ENCODE measurements around the gene ZNF576.
"Not testable (repeated sequence)": the region's sequence is repeated elsewhere in the genome, so short reads cannot be mapped to it uniquely, and the experiment has no call there.

The ZNF576 gene

DNA sequence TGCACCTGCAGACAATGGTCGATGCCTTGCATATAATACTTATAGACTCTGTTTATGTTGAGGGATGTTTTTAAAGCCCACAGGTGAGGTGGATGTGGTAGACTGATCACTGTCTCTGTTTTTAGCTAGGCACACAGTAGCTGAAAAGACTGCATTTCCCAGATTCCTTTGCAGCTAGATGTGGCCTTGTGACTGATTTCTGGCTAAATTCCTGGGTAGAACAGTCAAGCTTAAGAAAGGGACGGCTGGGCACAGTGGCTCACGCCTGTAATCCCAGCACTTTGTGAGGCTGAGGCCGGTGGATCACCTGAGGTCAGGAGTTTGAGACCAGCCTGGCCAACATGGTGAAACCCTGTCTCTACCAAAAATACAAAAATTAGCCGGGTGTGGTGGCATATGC, 3.9 kb downstream of the ZNF576 start:
- DNase-seq, result not testable (repeated sequence)

DNA sequence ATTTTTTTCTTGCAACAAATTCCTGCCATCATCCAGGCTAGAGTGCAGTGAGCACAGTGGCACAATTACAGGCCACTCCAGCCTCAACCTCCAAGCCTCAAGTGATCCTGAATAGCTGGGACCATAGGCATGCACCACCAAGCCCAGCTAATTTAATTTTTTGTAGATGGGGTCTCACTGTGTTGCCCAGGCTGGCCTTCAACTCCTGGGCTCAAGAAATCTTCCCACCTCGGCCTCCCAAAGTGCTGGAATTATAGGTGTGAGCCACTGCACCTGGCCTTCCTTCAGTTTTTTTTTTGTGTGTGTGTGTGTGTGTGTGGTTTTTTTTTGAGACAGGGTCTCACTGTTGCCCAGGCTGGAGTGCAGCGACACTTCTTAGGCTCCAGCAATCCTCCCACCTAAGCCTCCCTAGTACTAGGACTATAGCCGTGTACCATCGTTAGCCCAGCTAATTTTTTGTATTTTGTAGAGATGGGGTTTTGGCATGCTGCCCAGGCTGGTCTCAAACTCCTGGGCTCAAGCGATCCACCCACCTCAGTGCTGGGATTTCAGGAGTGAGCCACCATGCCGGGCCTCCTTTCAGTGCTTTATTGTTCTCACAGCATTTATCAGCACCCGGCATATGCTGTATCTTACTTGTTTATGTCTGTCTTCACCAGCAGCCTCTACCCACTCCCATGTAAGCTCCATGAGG, 9.6 kb downstream of the ZNF576 start:
- DNase-seq, result no peak

DNA sequence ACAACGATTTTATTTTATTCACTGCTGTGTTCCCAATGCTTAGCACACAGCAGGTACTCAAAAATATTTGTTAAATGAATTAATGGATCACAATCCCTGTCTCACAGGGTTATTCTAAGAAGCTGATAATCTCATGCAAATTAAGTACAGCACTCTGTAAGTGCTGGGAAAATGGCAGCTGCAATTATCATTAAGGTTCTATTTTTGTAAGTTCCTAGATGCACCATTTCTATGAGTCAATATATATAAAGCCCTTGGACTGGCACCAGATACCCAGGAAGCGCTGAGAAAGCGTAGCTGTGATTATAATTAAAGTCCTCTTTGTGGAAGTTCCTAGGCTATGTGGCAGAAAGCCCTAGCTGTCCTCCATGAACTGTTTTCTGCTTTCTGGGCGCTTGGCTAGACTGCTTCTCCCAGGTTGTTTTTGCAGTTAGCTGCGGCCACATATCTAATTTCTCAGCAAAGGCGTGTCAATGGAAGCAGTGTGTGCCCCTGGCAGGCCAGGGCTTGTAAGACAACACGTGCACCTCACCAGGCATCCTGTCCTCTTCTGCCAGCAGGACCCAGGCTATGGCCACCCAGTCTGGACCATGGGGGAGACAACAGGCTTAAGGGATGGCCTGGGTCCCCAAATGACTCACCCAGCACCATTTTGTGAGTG, 10.3 kb downstream of the ZNF576 start:
- no peak for DNase-seq

DNA sequence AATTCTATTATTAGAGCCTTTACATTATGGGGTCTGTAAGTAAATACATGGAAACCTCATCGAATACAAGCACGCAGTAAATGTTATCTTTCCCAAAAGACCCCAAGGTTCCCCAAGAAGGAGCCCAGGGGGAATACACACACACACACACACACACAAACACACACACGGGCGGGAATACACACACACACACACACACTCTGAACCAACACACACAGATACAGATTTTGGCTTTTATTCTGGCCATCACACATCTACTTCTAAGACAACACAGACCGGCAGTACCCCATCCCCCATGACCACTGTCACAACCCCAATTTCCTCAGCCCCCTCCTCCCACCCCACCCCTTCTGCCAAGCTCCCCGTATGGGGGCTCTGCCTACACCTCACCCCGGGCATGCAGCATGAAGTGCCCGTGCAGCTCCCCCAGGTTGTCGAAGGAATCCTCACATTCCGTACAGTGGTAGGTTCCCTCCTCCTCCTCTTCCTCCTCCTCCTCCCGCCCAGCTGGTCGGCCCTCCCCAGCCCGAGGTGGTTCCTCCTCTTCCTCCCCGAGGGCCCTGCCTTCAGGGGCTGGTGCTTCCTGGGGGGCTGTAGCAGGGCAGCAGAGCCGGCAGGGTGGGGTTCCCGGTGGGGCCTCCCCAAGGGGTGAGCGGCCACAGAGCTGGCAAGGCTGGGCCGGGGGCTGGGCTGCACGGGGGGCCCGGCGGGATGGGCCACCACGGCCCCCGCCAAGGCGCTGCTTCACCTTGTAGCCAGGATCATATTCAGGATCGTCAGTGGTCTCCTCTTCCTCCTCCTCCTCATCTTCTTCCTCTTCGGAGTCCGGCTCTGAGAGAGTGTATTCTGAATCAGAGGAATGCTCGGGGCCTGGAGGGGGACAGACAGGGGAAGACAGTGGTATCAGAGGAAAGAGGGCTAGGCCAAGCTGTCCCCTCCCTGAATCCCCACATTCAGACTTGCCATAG, 11.1 kb downstream of the ZNF576 start:
- DNase-seq, result no peak

DNA sequence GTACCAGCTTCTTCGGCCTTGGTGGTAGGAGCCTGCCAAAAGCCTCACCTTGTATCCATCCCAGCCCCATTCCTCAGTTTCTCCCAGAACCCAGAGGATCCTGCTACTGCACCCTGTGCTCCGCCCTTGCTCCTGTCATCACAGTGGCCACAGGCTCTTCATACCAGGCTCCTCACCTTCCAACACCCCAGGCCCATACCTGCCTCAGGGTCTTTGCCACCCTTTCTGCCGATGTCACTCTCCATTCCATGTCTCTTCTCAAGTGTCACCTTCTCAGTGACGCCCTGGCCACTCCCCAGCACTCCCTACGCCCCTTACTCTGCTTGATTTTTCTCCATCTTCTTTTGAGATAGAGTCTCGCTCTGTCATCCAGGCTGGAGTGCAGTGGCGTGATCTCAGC, 13.5 kb downstream of the ZNF576 start:
- DNase-seq, result no peak

DNA sequence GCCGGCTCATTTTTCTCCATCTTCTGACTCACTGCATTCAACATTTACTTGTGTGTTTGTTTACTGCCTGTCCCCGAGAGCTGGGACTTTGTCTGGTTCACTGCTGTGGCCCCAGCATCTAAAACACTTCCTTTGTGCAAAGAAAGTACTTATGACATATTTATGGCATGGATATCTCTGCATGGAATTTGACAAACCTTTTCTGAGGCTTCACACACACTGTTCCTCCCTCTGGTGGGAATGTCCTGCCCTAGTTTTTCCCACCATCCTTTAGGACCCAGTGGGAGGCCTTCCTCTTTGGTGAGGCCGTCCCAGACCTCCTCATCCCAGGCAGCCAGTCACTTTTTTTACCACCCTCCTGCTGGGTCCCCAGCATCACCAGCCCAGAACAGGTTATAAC, 14.1 kb downstream of the ZNF576 start:
- DNase-seq, result no peak

DNA sequence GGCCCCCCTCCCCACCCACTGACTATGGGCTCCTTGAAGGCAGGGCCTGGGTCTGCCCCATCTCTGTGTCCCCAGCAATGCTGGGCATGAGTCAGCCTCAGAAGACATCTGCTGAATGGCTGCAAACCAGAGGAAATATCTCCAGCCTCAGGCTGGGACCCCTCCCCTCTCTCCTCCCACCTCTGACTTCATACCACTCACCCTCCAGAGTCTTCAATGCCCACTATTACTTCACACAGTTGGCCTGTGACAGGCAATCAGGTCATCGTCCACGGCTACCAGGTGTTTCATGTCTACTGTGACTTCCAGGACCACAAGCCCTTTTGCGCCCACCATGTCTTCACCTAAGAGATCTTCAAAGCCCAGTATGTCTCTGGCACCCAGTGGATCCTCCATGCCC, 15.4 kb downstream of the ZNF576 start, which contains the start of gene SRRM5:
Gene SRRM5, plus strand, starts transcription at position 301 of the 400 bp plus-strand sequence. Its CDS starts 34 bp downstream, at position 335.
- no peak for DNase-seq

DNA sequence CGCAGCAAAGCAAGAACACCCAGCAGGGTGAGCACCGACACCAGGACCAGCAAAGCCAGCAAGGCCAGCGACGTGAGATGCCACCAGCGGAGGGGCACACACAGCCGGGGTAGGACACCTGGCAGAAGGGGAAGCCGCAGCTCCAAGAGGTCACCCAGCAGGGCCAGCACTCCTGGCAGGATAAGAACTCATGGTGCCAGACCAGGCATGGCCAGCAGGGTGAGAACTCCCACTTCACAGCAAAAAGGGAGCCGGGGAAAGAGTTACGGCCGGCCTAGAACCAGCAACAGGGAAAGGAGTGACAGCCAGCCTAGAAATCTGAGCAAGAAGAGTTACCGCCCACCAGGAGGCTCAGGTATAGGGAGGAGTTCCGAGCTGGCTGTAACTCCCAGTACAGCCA, 16.0 kb downstream of the ZNF576 start:
- no peak for DNase-seq

DNA sequence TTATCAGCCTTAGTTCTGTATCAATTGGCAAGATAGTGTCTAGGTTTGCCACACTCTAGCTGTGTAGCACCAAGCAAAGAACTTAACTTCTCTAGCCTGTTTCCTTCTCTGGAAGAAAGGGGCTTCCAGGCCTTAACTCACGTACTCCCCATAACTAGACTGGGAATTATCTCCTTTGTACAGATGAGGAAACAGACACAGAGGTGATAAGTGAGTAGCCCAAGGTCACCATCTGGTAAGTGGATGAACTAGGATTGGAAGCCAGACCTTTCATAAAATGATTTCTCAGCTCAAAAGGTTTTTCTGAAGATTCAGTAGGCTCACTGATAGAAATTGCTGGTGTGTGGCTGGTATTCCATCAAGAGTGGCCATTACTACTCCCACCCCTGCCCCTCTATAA, 19.9 kb downstream of the ZNF576 start:
- no peak for DNase-seq

DNA sequence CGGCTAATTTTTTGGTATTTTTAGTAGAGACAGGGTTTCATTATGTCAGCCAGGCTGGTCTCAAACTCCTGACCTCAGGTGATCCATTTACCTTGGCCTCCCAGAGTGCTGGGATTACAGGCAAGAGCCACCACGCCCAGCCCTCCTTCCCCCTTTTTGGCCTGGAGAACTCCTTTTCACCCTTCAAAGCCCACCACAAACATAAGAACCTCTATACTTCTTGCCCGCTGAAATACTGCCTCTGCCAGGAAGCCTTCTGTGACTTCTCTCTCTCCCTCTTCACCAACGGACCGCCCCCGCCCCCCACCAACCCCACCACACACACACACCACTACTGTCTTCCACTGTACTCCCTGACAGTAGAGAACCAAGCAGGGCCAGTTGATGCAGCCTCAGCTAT, 20.6 kb downstream of the ZNF576 start:
- no peak for DNase-seq

DNA sequence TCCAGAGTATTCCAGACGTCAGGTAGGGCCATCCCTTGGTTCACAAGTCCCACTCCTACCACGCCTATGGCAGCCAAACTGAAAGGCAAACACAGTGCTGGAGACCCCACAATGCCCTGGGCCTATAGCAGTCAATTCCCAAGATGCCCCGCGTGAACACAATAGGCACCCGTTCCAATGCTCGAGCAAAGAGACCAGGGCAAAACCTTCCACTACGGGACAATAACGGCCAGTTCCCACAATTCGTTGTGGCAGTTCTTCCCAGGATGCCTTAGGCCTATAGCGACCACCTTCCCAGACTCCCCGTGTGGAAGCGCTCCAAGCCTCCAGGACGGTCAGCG, 22.5 kb downstream of the ZNF576 start:
- peak; percentile 54 to 77 for DNase-seq

DNA sequence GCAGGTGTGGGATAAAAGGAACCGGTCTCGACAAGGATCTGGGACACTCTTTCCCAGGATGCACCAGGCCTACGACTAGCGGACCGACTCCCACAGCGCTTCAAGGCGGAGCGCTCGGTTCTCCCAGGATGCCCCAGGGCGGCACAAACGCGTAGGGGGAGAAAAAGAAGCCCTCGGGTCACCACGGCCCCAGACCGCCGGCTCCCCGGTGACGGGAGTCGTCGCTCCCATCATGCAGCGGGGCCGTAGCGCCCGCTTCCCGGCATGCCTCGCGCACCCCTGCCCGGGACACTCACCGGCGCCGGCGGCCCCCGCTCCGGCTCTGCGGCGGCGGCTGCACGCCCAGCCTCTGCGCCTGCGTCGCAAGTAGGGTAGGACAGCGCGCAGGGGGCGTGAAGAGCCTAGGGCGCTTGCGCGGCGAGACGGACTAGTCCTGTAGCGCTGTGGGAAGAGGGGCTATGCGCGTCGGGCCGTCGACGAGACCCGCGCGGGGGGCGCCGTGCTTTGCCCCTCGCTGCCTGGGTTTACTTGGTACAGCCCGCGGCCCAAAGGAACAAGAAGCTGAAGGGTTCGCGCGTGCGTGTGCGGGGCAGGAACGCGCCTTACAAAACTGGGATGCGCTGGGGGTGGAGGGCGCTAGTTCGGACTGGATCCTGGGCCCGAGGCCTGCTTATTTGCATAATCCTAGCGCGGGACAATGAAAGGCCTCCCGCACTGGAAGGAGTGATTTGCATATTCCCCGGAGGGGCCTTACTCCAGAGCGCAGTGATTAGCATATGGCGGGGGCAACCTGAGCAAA, 23.1 kb downstream of the ZNF576 start, which contains the start of gene ZNF428:
Gene ZNF428, minus strand, starts transcription at position 368 of the 799 bp plus-strand sequence. CDS start 5,325 bp downstream, outside the sequence.
- DNase-seq, result peak; percentile 64 to 77

DNA sequence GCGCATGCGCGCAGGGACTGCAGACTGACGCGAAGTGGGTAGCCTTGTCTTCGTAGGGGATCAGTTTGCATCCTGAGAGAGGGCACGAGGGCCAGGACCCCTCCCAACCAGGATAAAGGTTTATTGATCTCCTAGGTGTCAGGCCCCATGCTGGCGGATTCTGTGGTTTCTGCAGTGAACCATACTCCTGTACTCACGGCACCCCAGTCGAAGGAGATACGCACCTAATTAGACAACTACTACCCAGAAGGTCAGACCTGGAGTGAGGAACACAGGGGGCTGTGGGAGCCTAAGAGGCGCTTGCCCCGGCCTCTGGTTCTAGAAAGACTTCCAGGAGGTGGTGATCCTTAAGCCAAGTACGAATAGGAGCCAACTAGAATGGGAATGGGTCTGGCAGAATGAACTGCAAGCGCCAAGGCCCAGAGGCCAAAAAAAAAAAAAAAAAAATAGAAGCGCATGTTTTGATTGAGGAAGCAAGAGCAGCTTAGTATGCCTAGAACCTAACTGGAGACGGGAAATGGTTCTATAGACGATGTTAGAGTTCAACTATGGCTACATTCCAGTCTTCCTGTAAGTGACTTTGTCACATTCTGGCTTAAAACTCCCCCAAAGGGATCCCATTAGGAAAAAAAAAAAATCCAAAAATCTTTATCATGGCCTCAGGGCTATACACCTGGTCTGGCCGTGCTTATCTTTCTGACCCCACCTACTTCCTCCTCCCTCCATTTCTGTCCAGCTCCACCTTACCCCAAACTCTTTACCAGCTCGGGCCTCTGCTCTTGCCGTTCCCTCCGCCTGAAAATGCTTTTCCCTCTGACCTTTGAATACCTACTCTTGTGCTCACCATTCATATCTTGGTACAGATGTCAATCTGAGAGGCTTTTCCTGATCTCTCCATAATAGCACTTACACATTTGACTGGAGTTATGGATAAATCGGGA, 23.9 kb downstream of the ZNF576 start:
- DNase-seq, result no peak

DNA sequence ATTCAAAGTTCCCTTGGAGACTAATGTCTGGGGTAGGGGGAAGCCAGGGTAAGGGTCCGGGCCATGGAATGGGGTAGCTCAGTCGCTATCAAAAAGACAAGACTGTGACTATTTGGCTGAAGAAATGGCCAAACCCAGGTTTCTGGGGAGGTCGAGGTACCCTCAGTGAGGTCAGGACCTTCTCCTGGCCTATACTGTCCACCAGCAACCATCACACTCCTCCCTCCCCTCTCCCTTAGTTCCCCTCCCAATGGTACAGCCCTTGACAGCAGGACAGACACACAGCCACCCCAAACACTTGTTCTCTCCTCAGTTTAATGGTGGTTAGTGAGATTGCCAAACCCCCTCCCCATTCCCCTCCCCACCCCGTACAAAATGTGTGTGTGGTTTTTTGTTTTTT, 25.7 kb downstream of the ZNF576 start:
- DNase-seq, result no peak

DNA sequence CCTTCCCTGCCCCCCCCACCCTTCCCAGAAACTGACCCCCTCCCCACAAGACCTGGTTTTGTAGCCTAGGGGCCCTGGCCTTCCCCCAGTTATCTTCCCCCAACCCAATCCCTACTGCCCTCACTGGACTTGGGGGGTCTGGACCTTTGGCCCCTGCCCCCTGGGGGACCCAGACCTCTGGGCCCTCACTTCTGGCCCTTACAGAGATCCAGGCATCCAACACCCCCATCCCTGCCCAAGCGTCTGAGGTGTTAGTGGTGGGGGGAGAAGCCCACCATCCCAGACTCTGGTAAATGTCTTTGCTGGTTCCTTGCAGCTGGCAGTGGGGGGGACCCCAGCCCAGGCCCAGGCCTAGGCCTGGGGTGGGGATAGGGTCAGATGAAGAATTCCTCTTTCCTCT, 26.6 kb downstream of the ZNF576 start:
- DNase-seq, result no peak

DNA sequence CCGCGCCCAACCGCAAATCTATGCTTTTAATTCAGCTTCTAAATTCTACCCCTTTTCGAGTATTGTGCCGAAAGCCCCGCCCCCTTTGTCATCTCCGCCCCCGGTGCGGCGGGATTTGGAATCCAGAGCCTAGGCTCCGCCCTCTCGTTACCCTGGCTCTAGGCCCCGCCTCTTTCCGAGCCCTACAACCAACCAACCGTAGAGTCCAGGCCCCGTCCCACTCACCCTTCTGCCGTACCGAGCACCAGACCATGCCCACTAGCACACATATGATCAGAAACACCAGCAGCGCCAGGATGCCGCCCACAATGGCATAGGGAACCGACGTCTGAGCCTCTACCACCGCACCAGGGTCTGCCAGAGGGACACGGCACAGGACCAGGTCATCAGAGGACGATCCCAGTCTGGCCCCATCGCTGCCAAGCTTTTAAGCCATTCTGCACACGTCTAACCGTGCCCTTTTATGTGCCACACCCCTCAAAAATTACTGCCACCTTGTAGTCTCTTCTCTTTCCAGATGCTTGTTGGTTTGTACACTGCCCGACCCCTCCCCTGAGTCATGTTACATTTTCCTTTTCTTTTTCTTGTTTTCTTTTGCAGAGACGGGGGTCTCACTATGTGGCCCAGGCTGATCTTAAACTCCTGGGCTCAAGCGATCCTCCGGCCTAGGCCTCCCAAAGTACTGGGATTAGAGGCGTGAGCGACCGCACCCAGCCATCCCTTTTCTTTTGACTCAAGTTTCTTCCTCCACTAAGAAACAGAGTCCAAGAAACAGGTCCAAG, 27.7 kb downstream of the ZNF576 start:
- no peak for DNase-seq

DNA sequence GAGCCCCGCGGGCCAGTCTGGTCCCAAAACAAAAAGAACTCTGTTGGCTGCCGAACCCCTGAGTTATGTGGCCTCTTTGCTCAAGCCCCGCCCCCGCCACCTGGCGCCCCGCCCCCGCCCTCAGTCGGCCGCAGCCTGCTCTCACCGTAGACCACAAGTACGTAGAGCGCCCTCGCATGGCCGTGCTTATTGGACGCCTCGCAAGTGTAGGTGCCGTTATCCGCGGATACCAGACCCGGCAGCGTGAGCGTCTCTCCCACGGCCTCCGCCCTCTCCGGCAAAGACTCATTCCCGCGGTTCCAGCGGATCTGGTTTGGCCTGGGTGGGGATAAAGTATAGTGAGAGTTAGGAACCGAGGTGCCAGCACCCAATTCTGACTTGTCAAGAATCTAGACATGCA, 28.5 kb downstream of the ZNF576 start:
- DNase-seq, result no peak

DNA sequence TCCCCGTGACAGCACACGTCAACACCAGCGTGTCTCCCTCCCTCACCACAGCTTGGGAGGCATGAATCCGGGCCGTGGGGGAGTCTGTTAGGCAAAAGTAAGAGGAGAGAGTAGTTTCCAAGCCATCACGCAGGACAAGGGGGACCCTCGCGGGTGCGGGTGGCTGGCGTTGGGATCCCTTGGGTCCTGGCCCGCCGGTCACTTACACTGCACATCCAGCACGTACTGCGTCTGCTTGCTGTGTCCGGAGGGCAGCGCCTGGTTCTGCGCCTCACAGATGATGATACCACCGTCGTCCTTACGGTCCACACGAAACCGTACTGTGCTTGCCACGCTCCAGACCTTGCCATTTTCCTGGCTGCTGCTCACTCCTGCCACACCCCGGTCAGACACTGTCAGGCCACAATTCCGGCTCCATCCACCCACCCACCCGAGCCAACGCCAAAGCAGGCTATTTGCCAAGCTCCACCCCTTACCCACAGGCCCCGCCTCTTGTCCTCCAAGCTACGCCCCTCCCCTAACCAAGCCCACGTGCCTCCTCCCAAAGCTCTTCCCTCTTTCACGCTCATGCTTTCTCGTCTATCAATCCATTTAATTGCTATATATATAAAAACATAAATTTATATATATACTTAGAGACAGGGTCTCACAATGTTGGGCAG, 29.7 kb downstream of the ZNF576 start:
- no peak for DNase-seq

DNA sequence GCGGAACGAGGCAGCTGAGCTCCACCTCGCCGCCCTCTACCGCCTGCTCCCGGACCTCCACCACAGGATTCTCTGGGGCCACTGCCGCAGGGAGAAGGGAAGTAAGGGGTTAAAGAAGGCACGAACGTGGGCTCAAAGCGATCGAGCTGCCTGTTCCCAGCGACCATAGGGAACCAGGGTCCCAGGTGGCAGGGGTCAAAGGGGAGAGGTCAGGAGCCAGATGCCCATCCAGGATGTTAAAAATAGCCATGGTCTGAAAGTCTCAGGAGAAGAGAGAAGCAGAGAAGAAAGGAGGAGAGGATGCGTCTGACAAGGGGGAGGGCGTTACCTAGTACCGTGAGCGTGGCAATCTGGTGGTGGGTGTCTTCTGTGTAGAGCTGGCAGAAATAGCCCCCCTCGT, 30.4 kb downstream of the ZNF576 start:
- DNase-seq, result no peak
